Neural progenitor cell (in vitro differentiated cells): ENCODE data around the gene ECEL1. TPM values are rescaled to one million over a fixed set of nuclear protein-coding genes. Genes with fewer than 3 reads are reported as not detected.

Source experiments
- DNase-seq: peaks from one replicate; pipeline ENCODE4 v3.0.0-alpha.2; 2016; ENCODE audit warnings: low spot score
- H2AFZ ChIP-seq: fragments of 200-600 bp; sonication (generic); replicated peaks from 2 replicates; pipeline ENCODE4 v1.6.1; 2016; ENCODE audit warnings: antibody characterized with exemption
- H3F3A ChIP-seq: fragments of 200-600 bp; sonication (generic); 2 replicates; pipeline ENCODE4 v1.6.1; 2016; ENCODE audit warnings: antibody characterized with exemption, low read depth
- H3K27ac ChIP-seq: fragments of 200-600 bp; sonication (generic); 2 replicates; pipeline ENCODE4 v1.5.1; 2016; ENCODE audit warnings: mild to moderate bottlenecking
- H3K27me3 ChIP-seq: fragments of 200-600 bp; sonication (generic); 2 replicates; pipeline ENCODE4 v1.6.1; 2016; ENCODE audit warnings: mild to moderate bottlenecking, moderate library complexity
- H3K36me3 ChIP-seq: fragments of 200-600 bp; sonication (generic); 2 replicates; pipeline ENCODE4 v1.5.1; 2016
- H3K4me1 ChIP-seq: fragments of 200-600 bp; sonication (generic); 2 replicates; pipeline ENCODE4 v1.6.1; 2016; ENCODE audit warnings: mixed run types
- H3K4me2 ChIP-seq: fragments of 200-600 bp; sonication (generic); 2 replicates; pipeline ENCODE4 v1.6.1; 2016
- H3K4me3 ChIP-seq: fragments of 200-600 bp; sonication (generic); 2 replicates; pipeline ENCODE4 v1.5.1; 2016
- H3K79me2 ChIP-seq: fragments of 200-600 bp; sonication (generic); 2 replicates; pipeline ENCODE4 v1.6.1; 2016; ENCODE audit warnings: low read depth
- H3K9ac ChIP-seq: fragments of 200-600 bp; sonication (generic); 2 replicates; pipeline ENCODE4 v1.6.1; 2016
- H3K9me3 ChIP-seq: fragments of 200-600 bp; sonication (generic); 2 replicates; pipeline ENCODE4 v1.5.1; 2016; ENCODE audit warnings: low read depth
- H4K20me1 ChIP-seq: fragments of 200-600 bp; sonication (generic); 2 replicates; pipeline ENCODE4 v1.6.1; 2016; ENCODE audit warnings: low read depth
- H3K27ac Mint-ChIP-seq: 3 replicates; pipeline ENCODE4 v1.8.0; 2021; ENCODE audit warnings: mixed read lengths
- H3K27me3 Mint-ChIP-seq: 2 replicates; pipeline ENCODE4 v1.8.0; 2022; ENCODE audit warnings: low read depth, mild to moderate bottlenecking, inconsistent platforms, moderate library complexity, mixed read lengths; ENCODE audit not compliant: insufficient read depth
- H3K36me3 Mint-ChIP-seq: 3 replicates; pipeline ENCODE4 v1.8.0; 2021; ENCODE audit warnings: mixed read lengths
- H3K4me1 Mint-ChIP-seq: 3 replicates; pipeline ENCODE4 v1.8.0; 2021; ENCODE audit warnings: mixed read lengths
- H3K4me3 Mint-ChIP-seq: 3 replicates; pipeline ENCODE4 v1.8.0; 2021; ENCODE audit warnings: mild to moderate bottlenecking, moderate library complexity, mixed read lengths
- H3K9me3 Mint-ChIP-seq: 3 replicates; pipeline ENCODE4 v1.8.0; 2020; ENCODE audit warnings: mixed read lengths
- EZH2 ChIP-seq: fragments of 200-600 bp; sonication (generic); IDR thresholded peaks from 2 replicates; pipeline ENCODE4 v1.6.1; 2017; ENCODE audit warnings: antibody characterized with exemption, mild to moderate bottlenecking, moderate library complexity
- EZH2phosphoT487 ChIP-seq: fragments of 200-600 bp; sonication (generic); IDR thresholded peaks from 2 replicates; pipeline ENCODE4 v1.6.1; 2017; ENCODE audit warnings: antibody characterized with exemption
- total RNA-seq: library from RNA; depleted of rRNA; stranded (reverse); fragments of >200 nt; gene quantifications from 2 replicates; pipeline ENCODE4 v1.2.3, GENCODE V29; 2015; ENCODE audit warnings: low replicate concordance
- TF ChIP-seq, protein P1 (sequence below): fragments of 200-600 bp; sonication (generic); IDR thresholded peaks from 2 replicates; pipeline ENCODE4 v1.5.1; 2017; ENCODE audit warnings: antibody characterized with exemption, mild to moderate bottlenecking

Gene ECEL1
- total RNA-seq, 1 donor from 2014 or later, result 0.84 TPM

DNA sequence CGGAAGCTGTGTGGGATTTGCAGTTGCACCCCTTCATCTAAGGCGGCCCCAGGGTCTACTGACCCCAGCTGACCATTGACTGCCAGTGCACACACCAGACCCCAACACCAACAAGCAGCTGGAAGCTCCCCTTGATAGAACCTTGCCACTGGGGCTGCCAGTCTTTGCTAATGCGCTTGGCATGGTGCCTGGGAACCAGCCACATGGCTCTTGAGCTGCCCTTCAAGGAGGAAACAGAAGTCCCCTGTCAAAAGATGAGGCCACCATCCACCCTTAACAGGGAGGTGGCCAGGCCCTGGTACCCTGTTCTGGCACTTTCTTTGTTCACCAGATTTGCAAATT lies 23.1 kb downstream of the ECEL1 start:
- Histone ChIP-seq H3K9ac (no peak overlapping the region), H3K4me2 (no peak overlapping the region), H4K20me1 (no peaks in the 10 kb centered on the region), H3K79me2 (no peaks in the 10 kb centered on the region), H3K27ac (no peak overlapping the region), H3K4me3 (no peak overlapping the region), H3K27me3 (peaks cover 10% of the 10 kb centered on the region), H3K36me3 (no peaks in the 10 kb centered on the region), H3F3A (no peaks in the 10 kb centered on the region), H2AFZ (no peak overlapping the region), H3K4me1 (no peaks in the 10 kb centered on the region), H3K9me3 (no peaks in the 10 kb centered on the region)
- TF ChIP-seq EZH2phosphoT487, result no peak
- TF ChIP-seq EZH2, result no peak
- no peaks in the 10 kb centered on the region for H3K4me1 Mint-ChIP-seq
- no peak overlapping the region for H3K27ac Mint-ChIP-seq
- no peaks in the 10 kb centered on the region for H3K36me3 Mint-ChIP-seq
- no peak overlapping the region for H3K4me3 Mint-ChIP-seq
- H3K9me3 Mint-ChIP-seq, result no peaks in the 10 kb centered on the region
- DNase-seq, result no peak
- H3K27me3 Mint-ChIP-seq, result peaks cover 17% of the 10 kb centered on the region

DNA sequence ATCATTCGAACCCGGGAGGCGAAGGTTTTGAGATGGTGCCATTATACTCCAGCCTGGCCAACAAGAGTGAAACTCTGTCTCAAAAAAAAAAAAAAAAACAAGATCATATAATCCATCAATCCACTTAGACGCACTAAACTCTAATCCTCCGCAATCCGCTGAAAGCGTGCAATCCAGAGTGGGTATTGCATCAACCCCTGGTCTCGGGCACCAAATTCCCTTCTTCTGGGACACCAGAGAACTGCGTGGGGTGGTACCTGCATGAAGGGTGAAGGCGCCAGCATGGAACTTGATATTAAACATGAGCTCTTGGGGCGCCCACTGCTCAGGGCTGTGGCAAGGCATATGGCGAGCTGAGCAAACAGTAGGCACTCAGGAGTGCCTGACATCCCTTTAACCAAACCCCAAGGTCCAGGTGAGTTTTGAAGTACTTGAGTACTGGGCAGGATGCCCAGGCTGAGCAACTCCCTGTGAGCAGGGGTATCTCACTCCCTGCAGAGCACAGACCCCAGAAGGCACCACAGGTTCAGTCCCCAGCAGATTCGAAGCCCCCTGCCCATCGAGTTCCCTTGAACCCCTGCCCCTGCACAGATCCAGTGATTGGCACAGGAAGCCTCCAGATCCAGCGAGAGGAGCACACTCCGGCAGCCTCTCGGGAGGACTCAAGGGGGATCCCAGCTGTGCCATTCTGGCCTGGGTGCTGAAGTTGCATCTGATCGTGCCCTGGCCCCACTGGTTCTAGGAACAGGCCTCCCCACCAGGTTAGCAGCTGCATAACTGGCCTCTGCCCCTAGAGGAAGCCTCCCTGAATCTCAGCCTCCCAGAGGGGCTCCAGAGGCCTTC lies 23.7 kb downstream of the ECEL1 start:
- Mint-ChIP-seq H3K27me3 (peaks cover 15% of the 10 kb centered on the region), H3K36me3 (no peaks in the 10 kb centered on the region), H3K27ac (no peak overlapping the region), H3K9me3 (no peaks in the 10 kb centered on the region), H3K4me1 (no peaks in the 10 kb centered on the region), H3K4me3 (no peak overlapping the region)
- Histone ChIP-seq H3K36me3 (no peaks in the 10 kb centered on the region), H3K27me3 (peaks cover 6% of the 10 kb centered on the region), H3F3A (no peaks in the 10 kb centered on the region), H3K79me2 (no peaks in the 10 kb centered on the region), H4K20me1 (no peaks in the 10 kb centered on the region), H2AFZ (no peak overlapping the region), H3K27ac (no peak overlapping the region), H3K9me3 (no peaks in the 10 kb centered on the region), H3K4me1 (no peaks in the 10 kb centered on the region), H3K4me2 (no peak overlapping the region), H3K4me3 (no peak overlapping the region), H3K9ac (no peak overlapping the region)
- TF ChIP-seq, protein P1, sequence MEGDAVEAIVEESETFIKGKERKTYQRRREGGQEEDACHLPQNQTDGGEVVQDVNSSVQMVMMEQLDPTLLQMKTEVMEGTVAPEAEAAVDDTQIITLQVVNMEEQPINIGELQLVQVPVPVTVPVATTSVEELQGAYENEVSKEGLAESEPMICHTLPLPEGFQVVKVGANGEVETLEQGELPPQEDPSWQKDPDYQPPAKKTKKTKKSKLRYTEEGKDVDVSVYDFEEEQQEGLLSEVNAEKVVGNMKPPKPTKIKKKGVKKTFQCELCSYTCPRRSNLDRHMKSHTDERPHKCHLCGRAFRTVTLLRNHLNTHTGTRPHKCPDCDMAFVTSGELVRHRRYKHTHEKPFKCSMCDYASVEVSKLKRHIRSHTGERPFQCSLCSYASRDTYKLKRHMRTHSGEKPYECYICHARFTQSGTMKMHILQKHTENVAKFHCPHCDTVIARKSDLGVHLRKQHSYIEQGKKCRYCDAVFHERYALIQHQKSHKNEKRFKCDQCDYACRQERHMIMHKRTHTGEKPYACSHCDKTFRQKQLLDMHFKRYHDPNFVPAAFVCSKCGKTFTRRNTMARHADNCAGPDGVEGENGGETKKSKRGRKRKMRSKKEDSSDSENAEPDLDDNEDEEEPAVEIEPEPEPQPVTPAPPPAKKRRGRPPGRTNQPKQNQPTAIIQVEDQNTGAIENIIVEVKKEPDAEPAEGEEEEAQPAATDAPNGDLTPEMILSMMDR, result no peak
- TF ChIP-seq EZH2 (no peak), EZH2phosphoT487 (no peak)
- no peak for DNase-seq

DNA sequence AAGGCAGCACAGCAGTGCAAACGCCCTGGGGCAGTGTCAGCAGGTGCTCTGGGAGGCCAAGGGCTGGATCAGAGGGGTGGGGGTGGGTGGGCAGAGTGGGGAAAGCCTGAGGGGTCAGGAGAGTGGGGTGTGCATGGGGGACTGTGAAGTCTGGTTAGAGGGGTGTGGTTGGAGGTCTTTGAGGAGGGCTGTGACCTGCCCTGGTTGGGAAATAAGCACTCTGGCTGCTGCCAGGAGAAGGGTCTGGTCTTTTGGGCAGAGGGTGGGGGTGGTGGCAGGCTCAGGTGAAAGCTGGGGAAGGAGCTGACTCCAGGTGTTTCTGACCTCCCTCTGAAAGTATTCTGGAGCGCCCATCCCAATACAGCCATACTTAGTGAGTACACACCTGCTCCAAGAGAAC lies 27.5 kb downstream of the ECEL1 start:
- H3K27me3 Mint-ChIP-seq, result peaks cover 14% of the 10 kb centered on the region
- no peak for DNase-seq
- Histone ChIP-seq H3K27ac (no peak overlapping the region), H3K36me3 (no peaks in the 10 kb centered on the region), H3K4me1 (no peaks in the 10 kb centered on the region), H3F3A (no peaks in the 10 kb centered on the region), H3K4me2 (no peak overlapping the region), H3K4me3 (no peak overlapping the region), H3K27me3 (no peaks in the 10 kb centered on the region), H4K20me1 (no peaks in the 10 kb centered on the region), H3K9ac (no peak overlapping the region), H2AFZ (no peak overlapping the region), H3K79me2 (no peaks in the 10 kb centered on the region), H3K9me3 (no peaks in the 10 kb centered on the region)
- no peak overlapping the region for H3K4me3 Mint-ChIP-seq
- H3K9me3 Mint-ChIP-seq, result no peaks in the 10 kb centered on the region
- no peaks in the 10 kb centered on the region for H3K4me1 Mint-ChIP-seq
- TF ChIP-seq, protein P1, result no peak
- TF ChIP-seq EZH2, result no peak
- no peak for TF ChIP-seq EZH2phosphoT487
- no peak overlapping the region for H3K27ac Mint-ChIP-seq
- no peaks in the 10 kb centered on the region for H3K36me3 Mint-ChIP-seq

DNA sequence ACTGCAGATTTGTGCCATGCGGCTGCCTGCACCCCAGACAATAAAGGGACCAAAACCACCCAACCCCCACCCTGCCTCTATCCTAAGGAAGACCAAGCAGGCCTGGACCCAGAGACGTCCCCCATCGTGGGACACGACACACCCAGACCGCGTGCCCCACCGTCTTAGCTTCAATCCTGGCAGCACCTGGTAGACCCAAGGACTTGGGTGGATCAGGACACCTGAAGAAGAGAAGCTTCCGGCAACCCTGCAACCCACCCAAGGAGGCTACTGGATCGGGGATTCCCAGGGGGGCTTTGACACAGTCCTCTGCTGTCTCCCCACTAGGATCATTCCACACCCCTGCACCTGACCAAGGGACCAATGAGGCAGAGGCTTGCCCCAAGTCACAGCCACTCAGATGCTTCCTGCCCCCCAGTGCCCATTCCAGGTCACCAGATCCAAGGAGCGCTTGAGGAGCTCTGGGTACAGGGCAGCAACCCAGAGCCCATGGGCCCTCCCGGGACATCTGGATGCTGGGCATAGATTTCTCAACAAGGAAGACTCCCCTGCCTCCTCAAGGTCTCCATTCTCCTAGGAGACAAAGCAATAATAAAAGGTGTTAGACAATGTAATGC lies 28.1 kb downstream of the ECEL1 start:
- no peak for DNase-seq
- Histone ChIP-seq H3K4me1 (no peaks in the 10 kb centered on the region), H4K20me1 (no peaks in the 10 kb centered on the region), H3K27ac (no peak overlapping the region), H3F3A (no peaks in the 10 kb centered on the region), H3K4me3 (no peak overlapping the region), H3K9me3 (no peaks in the 10 kb centered on the region), H3K27me3 (no peaks in the 10 kb centered on the region), H3K79me2 (no peaks in the 10 kb centered on the region), H3K9ac (no peak overlapping the region), H3K36me3 (no peaks in the 10 kb centered on the region), H2AFZ (no peak overlapping the region), H3K4me2 (no peak overlapping the region)
- Mint-ChIP-seq H3K4me3 (no peak overlapping the region), H3K27ac (no peak overlapping the region), H3K27me3 (peaks cover 14% of the 10 kb centered on the region), H3K9me3 (no peaks in the 10 kb centered on the region), H3K4me1 (no peaks in the 10 kb centered on the region), H3K36me3 (no peaks in the 10 kb centered on the region)
- TF ChIP-seq, protein P1, result no peak
